CD4-positive, alpha-beta T cell treated with Interleukin-6 for 4 hours (primary cell): ENCODE results near the gene SEZ6L.

Experiments used
- DNase-seq: peaks from one replicate; pipeline ENCODE4 v3.0.0-alpha.2; 2020; ENCODE audit warnings: mixed read lengths

SEZ6L gene

GRCh38 chr22:26182723-26183122, 13.5 kb downstream of the SEZ6L start:
- no peak for DNase-seq

GRCh38 chr22:26185190-26185589, 15.9 kb downstream of the SEZ6L start:
- DNase-seq: no peak

GRCh38 chr22:26188341-26188740, 19.1 kb downstream of the SEZ6L start:
- no peak for DNase-seq

DNA sequence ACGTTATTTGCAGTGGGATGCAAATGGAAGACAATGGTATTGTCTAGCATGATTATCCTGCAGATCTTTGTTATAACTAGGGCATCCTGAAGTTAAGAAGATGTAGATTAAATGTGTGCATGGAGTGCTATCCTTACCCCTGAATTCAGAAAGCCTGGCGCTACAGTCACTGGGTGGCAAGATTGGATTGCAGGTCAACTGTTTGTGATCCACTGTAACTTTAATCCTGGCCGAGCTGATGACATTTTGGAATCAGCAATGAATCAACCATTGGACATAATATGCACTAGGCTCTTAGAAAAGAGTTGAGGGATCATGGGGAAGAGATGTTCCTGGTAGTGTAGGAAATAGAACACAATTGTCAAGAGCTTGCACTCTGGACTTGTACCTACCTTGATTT, 25.1 kb downstream of the SEZ6L start:
- DNase-seq: no peak

- no peak for DNase-seq
These were observed 25.6 kb downstream of the SEZ6L start for GRCh38 chr22:26194877-26195276.

- DNase-seq: no peak
These were observed 27.4 kb downstream of the SEZ6L start for GRCh38 chr22:26196657-26197056.

- DNase-seq: no peak
These were observed 28.2 kb downstream of the SEZ6L start for GRCh38 chr22:26197425-26197824.

- DNase-seq: no peak
These were observed 30.4 kb downstream of the SEZ6L start for GRCh38 chr22:26199665-26200064.

DNA sequence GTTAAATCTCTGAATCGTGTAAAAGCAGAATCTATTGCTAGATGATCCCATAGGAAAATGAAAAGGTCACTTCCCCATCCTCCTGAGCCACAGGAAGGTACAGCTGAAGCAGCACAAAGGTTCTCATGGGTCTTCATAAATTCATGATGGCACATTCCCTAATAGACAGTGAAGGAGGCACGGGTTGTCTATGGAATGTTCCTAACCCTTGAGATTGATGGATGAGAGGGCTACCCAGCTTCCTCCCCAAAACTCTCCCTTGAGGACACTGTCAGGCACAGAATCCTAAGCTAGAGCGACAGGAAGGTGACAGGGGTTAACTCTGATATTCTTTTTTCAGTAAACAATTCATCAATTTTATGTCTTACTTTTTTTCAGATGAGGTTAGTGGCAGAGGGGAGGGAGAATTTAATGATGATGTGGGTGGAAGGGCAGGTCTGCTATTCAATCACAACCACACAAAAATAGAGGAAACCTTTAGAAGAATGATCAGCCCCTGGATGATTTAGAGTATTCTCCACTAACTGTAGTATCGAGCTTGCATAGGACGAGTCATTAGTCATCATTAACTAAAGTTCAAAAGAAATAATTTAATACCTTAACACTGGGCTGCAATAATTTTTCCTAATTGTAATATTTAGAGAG, 33.1 kb downstream of the SEZ6L start:
- DNase-seq: no peak

- no peak for DNase-seq
These were observed 36.2 kb downstream of the SEZ6L start for GRCh38 chr22:26205494-26205893.

GRCh38 chr22:26210334-26210733, 41.1 kb downstream of the SEZ6L start:
- DNase-seq: no peak

DNA sequence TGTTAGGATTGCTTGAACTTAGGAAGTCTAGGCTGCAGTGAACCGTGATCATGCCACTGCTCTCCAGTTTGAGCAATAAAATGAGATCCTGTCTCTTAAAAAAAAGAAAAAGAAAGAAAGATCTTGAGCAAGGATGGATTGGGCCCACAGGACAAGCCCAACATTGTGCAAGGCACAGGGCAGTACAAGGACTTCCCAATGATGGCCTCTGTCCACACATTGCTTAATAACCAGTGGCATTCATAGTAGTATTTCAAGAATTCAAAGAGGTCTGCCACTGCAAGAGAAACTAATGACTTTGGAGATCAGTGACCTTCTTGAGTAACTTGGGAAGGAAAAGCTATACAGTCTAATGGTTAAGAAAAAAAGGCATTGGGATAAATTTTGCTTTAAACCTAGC, 44.6 kb downstream of the SEZ6L start:
- DNase-seq: no peak

GRCh38 chr22:26214466-26214865, 45.2 kb downstream of the SEZ6L start:
- no peak for DNase-seq

DNA sequence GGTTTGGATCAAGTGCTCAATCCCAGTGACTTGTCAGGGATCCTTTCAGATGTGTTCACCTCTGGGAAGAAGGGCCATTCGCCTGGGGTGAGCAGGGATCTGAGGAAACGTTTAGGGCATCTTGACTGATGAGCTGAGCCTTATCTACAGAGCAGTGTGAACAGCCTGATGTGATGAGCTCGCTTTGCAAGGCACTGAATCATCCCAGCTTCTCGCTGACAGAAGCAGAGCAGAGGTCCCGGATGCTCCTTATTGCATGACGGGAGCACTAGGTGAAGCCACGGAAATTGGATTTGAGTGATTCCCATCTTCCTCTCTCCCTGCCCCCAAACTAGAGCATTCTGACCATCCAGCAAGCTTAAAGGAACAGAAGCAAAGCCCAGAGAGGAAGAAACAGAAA, 46.5 kb downstream of the SEZ6L start:
- DNase-seq: no peak

DNA sequence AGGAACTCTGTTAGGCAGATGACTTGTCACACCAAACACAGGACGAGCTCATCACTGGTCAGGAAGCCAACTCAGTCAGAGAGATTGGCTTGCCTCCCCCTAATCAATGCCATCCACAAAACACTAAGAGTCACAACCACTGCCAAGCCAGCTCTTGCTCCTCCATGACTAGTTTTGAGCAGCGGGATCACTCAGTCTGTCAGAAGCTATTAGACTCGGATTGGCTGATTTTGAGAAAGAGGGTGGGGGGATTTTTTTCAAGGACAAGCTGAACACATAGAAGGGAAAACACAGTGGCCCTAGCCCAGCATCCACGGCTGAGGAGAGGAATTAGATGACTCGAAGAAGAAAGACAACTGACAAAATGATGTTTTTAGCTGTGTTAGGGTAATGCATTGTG, 55.9 kb downstream of the SEZ6L start:
- DNase-seq: no peak

GRCh38 chr22:26226538-26227297, 57.5 kb downstream of the SEZ6L start:
- DNase-seq: no peak

DNA sequence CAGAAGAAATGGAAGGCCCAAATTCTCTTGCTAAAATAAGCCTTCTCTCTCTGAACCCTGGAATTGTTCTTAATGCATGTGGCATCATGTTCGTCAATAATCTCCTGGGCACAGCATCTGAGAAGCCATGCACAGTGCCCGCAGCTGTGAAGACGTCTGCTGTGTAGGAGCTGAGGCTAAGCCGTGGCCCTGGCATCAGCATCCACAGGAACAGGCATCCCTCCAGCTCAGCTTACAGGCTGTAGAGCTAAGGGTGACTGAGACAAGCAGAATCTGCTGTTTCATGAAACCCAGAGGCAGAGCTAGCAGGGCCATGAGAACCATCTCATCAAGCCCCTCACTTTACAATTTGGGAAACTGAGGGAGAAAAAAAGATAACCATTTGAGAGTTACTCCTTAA, 60.6 kb downstream of the SEZ6L start:
- DNase-seq: no peak

DNA sequence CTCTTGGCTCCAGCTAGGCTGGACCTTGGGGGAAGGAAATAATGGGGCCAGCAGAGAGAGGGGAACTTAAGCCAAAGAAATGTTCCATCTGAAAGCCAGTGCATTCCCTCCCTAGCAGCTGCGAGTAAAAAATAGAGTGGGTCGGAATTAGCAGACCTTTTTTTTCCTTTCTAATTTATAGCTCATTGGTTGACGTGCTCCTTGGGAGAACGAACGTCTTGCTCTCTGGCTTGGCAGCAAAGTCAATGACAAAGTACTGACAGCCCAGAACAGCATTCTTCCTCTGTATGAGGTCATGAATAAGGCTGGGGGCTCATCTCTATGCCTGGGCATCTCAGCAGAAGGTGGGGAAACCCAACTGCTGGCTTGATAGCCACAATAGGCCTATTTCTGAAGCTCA, 65.0 kb downstream of the SEZ6L start:
- no peak for DNase-seq

GRCh38 chr22:26235792-26236487, 66.7 kb downstream of the SEZ6L start:
- no peak for DNase-seq

DNA sequence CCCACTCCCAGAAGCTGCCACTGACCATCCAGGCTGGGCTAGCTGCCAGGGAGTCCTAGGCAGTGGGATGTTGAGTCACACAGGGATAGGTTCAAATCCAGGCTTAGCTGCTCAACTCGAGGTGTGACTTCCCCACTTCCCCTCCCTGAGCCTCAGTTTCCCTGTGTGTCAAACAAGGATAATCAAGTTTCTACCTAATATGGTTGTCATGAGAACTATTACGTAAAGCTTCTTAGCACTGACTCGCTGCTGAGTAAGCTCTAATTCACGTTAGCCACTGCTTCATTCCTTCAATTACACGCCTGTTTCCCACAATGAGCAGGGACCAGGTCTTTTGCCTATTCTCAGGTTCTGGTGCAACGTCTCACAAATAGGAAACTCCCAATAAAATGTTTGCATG, 67.7 kb downstream of the SEZ6L start:
- no peak for DNase-seq

GRCh38 chr22:26238596-26238995, 69.3 kb downstream of the SEZ6L start:
- no peak for DNase-seq

DNA sequence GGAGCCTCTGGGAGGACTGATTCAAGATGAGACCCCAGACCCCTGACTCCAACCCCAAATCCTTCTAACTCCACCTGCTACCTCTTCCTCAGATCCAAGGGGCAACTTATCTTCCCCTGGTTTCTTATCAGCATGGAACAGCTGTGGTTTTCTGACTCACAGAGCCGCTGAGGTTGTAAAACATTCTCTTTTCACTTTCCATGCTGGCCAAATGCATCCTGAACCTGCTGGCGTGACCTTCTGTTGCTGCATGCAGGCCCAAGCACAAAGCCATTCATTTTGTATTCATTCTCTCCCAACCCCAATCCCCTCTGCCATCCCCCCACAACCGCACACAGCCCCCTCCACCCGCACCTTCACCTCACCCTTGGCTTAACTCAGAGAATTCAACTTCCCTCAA, 70.3 kb downstream of the SEZ6L start:
- DNase-seq: no peak

DNA sequence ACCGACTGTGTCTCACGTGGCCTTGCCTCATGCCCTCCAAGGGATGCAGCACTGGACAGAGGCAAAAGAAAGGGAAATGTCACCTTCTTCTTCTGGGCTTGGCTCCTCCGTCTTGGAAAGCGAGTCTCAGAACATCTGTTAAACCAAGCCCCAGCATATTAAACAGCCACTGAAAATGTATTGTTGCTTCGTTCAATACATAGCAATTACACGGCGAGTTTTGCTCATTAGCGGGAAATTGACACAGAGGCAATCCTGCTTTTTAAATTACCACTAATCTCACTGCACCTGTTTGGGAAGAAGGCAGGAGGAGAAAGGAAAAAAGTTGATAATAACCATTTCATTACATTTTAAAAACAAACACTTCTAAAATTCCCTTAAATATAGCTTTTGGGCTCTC, 72.1 kb downstream of the SEZ6L start:
- DNase-seq: no peak

GRCh38 chr22:26245001-26245400, 75.7 kb downstream of the SEZ6L start:
- DNase-seq: no peak
